GM19328 (cell line): ENCODE data around the gene PPM1B.
"Not testable (repeated sequence)": the region's sequence is repeated elsewhere in the genome, so short reads cannot be mapped to it uniquely, and the experiment has no call there.

Experiments used
- ATAC-seq: cut with Tn5 transposase; IDR thresholded peaks from one replicate; pipeline ENCODE4 v1.9.1; 2021; ENCODE audit warnings: mild to moderate bottlenecking, moderate library complexity; ENCODE audit not compliant: unreplicated experiment

PPM1B gene

GRCh38 chr2:44195714-44196113 is 27.0 kb downstream of the PPM1B start:
- ATAC-seq: no peak

DNA sequence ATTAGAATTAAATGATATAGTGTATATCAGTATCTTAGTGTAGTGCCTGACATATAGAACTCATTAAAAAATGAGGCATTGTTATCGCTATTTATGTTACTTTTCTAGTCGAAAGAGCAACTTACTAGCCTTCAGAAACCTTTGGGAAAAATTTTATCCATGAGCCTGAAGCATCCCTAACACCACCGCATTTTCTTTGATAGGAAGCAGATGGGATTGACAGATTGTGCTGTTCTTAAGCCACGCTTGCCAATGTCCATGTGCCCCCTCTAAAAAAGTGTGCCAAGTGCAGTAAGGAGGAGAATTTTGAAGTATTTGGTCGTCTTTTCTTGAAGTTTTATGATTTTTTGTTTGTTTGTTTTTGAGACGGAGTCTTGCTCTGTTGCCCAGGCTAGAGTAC is 29.1 kb downstream of the PPM1B start:
- ATAC-seq: no peak

DNA sequence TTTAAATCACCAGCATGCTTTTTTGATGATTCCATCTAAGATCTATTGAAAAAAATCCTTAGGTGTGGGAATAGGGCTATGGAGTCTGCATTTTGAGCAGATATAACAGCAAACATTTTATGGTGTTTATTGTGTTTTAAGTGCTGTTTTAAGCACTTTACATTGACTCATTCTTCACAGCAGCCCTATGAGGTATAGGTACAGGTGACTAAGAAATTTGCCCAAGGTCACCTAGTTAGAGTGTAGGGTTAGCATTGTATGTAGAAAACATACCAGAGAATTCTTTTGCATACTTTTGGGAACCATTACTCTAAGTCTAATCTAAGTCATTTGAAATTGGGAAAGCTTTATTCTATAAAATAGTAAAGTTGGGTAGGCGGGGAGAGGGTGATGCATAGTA is 31.3 kb downstream of the PPM1B start:
- ATAC-seq: no peak

DNA sequence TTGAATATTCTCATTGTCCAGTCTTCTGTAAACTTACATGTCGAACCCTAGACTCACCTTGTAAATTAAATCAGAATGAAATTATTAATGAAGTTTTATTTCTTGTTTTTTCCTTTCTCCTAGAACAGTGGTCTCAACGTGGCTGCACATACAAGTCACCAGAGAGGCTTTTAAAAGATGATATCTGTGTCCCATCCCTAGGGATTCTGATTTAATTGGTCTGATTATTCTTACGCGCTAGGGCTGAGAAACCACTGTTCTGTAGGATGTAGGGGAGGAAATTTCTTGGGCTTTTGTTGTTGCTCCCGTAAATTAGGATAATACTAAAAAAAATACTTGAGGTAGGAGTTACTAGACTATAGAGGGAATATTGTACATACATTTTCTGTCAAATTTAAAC is 32.1 kb downstream of the PPM1B start:
- no peak for ATAC-seq

DNA sequence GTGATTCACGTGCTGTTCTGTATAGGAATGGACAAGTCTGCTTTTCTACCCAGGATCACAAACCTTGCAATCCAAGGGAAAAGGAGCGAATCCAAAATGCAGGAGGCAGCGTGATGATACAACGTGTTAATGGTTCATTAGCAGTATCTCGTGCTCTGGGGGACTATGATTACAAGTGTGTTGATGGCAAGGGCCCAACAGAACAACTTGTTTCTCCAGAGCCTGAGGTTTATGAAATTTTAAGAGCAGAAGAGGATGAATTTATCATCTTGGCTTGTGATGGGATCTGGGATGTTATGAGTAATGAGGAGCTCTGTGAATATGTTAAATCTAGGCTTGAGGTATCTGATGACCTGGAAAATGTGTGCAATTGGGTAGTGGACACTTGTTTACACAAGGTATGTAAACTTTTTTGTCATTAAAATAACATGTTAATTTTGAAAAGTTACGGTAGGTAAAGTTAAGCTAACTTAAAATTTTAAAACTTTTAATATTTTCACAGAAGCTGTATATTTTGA is 33.0 kb downstream of the PPM1B start:
- no peak for ATAC-seq

GRCh38 chr2:44203542-44203941 is 34.9 kb downstream of the PPM1B start:
- no peak for ATAC-seq

- ATAC-seq: no peak
These were observed 36.5 kb downstream of the PPM1B start for GRCh38 chr2:44205169-44205568.

- ATAC-seq: no peak
These were observed 38.4 kb downstream of the PPM1B start for GRCh38 chr2:44207102-44207501.

DNA sequence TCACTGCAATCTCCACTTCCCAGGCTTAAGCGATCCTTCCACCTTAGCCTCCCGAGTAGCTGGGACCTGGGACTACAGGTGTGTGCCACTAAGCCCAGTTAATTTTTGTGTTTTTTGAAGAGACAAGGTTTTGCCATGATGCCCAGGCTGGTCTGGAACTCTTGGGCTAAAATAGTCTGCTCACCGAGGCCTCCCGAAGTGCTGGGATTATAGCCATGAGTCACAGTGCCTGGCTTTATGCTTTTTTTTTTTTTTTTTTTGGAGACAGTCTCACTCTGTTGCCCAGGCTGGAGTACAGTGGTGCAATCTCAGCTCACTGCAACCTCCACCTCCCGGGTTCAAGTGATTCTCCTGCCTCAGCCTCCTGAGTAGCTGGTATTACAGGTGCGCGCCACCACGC is 39.0 kb downstream of the PPM1B start:
- not testable (repeated sequence) for ATAC-seq

DNA sequence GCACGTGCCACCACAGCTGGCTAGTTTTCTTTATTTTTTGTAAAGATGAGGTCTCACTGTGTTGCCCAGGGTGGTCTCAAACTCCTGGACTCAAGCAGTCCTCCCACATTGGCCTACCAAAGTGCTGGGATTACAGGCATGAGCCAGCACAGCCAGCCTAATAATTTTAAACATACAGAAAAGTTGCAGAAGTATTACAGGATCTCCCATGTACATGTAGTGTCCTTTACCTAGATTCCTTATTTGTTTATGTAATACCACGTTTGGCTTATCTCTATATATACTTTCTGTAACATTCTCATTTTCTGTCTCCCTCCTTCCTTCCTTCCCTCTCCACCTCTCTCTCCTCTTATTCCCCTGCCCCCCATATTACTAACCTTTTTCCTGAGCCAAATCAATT is 41.7 kb downstream of the PPM1B start:
- ATAC-seq: no peak

DNA sequence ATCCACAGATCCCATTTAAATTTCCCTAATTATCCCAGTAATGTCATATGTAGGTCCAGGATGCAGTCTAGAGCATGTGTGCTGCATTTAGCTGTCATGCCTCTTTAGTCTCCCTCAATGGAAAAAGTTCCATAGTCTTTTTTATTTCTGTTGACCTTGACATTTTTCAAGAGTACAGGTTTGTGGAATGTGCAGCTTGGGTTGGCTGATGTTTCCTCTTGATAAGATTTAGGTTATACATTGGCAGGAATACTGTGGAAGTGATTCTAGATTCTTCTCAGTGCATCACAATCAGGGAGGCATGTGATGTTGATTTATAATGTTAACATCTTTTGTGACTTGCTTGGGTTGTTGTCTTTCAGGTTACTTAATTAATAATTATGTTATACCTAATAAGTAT is 42.5 kb downstream of the PPM1B start:
- ATAC-seq: no peak

DNA sequence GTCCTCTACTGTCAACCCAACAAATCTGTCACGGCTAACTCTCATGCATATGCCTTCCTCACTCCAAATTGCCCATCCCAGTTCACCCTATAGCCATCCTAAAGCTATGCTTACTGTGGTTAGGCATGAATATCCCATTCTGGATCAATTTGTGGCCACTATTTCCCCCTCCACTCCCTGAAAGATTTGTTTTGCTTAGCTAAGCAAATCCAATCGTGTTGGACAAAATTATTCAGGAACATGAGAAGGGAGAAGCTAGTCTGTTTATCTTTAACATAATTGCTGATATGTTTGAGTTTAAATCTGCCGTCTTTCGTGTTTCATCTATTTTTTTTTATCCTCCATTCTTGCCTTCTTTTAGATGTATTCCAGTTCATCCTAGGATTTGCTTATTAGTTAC is 43.6 kb downstream of the PPM1B start:
- no peak for ATAC-seq

GRCh38 chr2:44215827-44216226 is 47.2 kb downstream of the PPM1B start:
- no peak for ATAC-seq

GRCh38 chr2:44218771-44219170 is 50.1 kb downstream of the PPM1B start:
- ATAC-seq: no peak

DNA sequence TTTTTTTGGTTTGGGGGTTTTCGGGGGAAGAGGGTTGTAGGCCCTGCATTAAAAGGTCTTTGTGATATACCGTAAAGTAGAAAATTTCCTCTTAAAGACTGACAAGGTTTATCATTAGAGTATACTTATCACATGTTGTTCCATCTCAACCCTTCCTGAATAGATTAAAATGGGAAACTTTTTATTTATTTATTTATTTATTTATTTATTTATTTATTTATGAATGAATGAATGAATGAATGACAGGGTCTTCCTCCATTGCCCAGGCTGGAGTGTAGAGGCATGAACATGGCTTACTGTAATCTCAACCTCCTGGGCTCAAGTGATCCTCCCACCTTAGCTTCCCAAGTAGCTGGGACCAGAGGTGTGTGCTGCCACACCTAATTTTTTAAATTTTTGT is 58.1 kb downstream of the PPM1B start:
- no peak for ATAC-seq

DNA sequence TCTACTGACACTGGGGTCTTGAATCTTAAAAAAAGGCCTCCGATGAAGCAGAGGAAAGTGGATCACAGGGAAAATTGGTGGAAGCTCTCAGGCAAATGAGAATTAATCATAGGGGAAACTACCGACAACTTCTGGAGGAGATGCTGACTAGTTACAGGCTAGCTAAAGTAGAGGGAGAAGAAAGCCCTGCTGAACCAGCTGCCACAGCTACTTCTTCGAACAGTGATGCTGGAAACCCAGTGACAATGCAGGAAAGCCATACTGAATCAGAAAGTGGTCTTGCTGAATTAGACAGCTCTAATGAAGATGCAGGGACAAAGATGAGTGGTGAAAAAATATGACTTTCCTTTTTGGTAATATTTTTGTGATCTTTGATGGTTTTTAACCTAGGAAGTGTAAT is 61.7 kb downstream of the PPM1B start:
- ATAC-seq: no peak

DNA sequence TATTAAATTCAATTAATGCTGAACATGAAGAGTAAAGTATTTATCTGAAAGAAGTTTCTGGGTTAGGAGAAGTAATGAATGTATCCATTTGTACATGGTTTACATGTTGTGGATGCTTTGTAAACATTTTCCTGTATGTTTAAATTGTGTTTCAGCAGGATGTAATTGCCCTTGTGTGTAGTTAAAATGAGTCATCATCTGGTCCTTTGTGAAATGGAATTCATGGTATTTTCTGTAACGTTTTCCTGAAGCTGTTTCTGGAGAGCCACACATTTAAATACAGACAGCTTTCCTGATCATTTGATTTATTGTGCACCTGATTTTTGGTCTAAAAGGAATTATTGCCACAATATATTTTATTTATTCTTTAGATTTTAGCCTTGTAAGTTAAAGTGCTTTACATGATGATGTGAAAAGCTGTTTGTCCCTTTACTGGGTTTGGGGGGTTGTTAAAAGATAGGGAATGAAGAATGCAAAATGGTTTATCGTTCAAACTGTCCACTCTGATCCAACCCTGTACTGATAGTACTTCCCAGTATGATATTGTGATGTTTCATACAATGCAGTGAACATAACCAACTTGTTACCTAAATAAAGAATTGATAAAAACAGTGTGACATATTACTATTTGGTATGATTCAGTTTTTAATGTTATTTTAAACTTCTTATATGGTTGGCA is 64.9 kb downstream of the PPM1B start:
- ATAC-seq: no peak

DNA sequence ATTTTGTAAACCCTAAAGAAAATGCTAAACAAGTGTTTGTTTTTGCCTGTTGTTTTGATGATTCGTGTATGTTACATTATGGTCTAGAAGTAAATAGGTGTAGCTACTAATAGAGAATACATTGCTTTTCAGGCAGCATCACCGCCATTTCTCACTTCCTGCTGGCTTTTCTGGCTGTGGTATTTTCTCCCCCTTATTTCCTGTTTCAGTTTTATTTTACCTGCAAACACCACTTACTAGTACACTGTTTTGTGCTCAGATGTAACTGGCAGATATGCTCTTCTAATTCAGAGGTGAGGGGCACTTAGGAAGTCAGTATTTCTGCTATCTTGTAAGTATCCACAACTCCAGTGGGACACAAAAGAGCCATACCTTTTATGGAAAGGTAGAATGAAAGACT is 68.5 kb downstream of the PPM1B start:
- ATAC-seq: no peak

GRCh38 chr2:44242904-44243303 is 74.2 kb downstream of the PPM1B start:
- ATAC-seq: no peak

DNA sequence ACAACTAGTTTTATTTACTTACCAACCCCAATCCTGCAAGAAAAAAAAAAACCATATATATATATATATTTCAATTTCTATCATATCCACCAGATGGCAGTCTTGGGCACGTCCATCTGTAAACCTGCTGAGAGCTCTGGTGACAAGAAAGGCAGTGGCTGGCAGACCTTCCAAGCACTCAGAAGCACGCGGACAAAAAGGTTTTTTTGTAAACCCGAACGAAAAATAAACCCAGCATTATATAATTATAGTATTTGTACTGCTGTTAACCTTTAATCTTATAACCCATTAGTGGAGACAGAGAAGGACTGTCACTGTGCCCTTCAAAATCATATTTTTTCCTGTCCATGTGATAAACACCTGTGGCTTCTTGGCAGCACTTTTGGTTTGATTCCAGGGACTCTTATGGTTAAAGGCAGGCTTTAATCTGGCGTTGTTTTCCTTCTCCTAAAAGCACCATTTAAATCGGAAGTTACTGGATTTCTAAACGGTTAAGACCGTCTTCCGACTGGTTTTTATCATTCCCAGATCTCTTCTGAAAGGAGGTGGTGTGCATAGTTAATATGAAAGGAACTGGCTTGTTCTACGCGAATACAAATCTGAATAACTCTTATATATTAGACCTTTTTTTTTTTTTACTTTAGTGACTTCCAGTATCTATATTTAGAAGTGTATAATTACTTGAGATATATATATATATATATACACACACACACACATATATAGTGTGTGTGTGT is 75.6 kb downstream of the PPM1B start:
- no peak for ATAC-seq

GRCh38 chr2:44245083-44245861 is 76.6 kb downstream of the PPM1B start:
- ATAC-seq: no peak

DNA sequence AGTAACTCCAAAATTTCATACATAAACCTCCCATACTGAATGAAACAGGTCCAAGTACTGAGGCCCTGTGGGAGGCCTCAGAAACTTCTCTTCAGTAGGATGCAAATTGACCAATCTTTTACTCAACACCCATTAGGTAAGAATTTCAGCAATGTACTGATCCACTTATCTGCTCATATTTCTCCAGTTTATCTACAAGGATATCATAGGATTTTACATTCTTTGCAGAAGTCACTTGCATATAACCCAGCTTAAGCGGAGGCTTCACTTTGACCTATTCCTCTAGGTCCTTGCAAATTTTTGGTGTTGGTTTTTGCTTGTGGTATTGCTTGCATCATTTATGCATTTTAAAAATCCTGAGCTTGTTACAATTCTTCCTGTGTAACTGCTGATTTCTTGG is 77.8 kb downstream of the PPM1B start:
- no peak for ATAC-seq
